Measurements from ENCODE around the gene DNAJB2.
"Not testable (repeated sequence)": the region's sequence is repeated elsewhere in the genome, so short reads cannot be mapped to it uniquely, and the experiment has no call there.

The DNAJB2 gene

DNA sequence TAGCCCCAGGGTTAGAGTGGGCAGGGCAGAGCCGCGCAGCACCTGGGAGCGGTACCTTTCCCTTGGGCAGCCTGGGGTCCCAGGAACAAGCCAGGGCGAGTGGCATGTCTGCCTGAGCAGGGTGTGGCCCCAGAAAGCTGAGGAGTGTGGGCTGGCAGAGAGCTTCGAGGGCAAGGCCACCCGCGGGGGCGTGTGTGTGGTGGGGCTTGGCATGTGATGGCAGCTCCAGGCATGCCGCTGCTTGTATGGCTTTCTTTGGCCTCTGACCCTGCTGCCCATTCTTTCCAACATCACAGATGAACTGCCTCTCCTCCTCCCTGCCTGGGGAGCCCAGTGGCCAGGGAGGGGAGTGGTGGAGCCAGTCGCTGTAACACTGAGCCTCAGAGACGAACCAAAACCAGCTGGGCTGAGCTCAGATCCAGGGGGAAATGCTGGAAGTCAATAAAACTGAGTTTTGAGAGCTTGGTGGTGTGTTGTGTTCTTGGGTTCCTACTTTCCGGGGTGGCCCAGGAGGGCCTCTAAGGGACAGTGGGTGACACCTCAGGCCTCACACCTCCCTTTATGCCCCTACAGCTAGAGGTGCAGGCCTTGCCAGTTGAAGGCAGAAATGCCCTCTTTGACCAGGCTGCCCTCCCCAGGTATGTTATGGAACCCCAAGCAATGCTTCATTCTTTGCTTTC lies 7.4 kb downstream of the DNAJB2 start:
- no peak for DNase-seq

DNA sequence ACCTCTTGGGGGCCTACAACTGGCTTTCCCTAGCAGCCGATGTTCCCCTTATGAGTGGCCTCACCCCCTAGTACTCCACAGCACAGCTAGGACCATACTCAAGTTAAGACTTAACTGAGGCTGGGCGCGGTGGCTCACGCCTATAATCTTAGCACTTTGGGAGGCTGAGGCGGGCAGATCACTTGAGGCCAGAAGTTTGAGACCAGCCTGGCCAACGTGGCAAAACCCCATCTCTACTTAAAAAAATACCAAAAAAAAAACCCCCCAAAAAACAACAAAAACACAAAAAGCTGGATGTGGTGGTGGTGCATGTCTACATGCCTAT lies 7.9 kb downstream of the DNAJB2 start:
- DNase-seq: not testable (repeated sequence)

DNA sequence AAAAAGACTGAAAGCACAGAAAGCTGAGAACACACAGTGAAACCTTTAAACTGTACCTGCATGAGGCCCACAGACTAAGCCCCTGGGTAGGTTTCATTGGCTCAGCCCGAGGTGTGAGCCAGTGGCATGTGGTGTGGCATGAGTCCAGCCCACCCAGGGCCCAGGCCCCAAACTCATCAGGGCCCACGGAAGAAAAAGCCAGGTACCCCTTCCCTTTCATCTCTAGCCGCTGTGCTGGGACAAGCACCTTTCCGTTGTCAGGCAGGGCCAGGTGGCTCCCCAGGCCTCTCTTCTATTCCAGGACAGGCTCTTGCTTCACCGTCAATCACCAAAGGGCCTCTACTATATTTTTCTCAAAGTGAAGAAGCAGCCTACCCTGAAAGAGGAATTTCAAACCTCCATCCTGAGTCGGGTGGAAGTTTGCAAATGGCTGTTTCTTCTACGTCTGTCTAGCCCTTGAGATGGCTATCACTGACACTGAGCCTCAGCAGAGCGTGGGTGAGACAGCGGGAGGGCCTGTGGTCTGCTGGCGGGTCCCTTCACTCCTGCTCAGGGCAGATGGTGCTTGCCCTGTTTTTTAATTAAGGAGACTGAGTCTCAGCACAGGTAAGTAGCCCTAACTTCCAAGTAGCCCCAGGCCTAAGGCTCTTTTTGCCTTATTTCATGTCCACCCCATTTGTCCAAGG lies 8.6 kb downstream of the DNAJB2 start:
- no peak for DNase-seq

- no peak for DNase-seq
Observed at GRCh38 chr2:219289195-219289536, 10.0 kb downstream of the DNAJB2 start.

DNA sequence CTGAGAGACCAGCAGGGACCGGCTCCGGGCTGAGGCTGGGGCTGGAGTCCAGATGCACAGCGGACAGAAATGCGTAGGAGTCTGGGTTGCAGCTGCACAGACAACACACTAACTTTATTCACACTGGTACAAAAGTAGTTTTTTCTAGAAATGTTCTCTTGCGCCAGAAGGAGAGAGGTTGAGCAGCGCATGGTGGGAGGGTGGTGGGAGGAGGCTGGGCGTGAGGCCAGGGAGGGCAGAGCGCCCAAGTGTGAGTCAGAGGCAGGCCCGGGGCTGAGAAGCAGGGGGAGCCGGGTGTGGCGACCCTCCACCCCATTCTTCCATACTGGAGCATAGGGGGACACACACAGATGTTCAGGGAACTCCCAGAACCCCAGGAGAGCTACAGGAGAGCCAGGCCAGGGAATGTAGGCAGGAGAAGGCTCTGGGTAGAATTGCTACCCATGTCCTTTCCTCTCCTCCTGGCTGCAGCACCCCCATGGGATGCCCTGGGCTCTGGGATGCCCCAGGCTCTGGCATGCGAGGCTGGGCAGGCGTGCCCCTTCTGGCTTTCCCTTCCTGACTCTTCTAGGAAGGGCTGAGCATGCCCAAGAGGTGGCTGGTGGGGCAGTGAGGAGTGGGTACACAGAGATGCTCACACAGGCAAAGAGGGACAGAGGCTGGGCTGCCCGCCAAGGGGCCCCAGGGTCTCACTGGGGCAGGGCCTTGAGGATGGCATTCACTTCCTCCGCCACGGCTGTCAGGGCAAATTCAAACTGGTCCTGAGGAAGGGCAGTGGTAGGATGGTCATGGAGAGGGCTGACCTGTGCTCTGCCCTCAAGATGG lies 10.6 kb downstream of the DNAJB2 start:
- DNase-seq: no peak

- no peak for DNase-seq
Observed at GRCh38 chr2:219290381-219291171, 11.4 kb downstream of the DNAJB2 start.

GRCh38 chr2:219291394-219291793 lies 12.2 kb downstream of the DNAJB2 start:
- no peak for DNase-seq

- no peak for DNase-seq
Observed at GRCh38 chr2:219291910-219292490, 12.8 kb downstream of the DNAJB2 start.

DNA sequence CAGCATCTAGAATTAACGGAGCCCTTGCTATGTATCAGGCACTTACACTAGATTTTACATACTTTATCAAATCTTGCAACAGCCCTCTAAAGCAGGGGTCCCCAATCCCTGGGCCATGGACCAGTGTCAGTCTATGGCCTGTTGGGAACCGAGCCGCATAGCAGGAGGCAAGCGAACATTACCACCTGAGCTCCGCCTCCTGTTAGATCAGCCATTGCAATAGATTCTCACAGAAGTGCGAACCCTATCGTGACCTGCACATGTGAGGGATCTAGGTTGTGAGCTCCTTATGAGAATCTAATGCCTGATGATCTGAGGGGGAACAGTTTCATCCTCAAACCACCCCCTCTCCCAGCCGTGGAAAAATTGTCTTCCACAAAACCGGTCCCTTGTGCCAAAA lies 13.4 kb downstream of the DNAJB2 start:
- no peak for DNase-seq

GRCh38 chr2:219293736-219294231 lies 14.6 kb downstream of the DNAJB2 start:
- no peak for DNase-seq

GRCh38 chr2:219294356-219295351 lies 15.5 kb downstream of the DNAJB2 start:
- DNase-seq: peak in 1 of 2 experiments; percentile 47

DNA sequence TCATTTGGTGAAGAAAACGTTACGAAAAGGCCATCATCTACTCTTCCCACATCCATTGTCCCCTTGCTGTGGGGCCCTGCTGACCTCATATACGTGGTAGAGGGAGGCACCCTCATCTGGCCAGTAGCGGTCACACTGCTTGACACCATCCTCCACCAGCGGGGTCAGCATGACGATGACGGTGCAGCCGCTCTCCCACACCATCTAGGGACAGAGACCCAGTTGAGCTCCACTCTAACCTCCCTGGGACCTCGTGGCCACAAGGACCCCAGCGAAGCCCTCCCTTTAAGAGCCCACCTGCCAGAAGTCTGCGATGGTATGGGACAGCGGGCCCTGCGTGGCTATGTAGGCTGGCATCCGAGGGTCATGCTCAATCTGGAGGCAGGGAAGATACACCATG lies 17.0 kb downstream of the DNAJB2 start:
- no peak for DNase-seq

- DNase-seq: no peak
Observed at GRCh38 chr2:219296631-219297391, 17.6 kb downstream of the DNAJB2 start.

DNA sequence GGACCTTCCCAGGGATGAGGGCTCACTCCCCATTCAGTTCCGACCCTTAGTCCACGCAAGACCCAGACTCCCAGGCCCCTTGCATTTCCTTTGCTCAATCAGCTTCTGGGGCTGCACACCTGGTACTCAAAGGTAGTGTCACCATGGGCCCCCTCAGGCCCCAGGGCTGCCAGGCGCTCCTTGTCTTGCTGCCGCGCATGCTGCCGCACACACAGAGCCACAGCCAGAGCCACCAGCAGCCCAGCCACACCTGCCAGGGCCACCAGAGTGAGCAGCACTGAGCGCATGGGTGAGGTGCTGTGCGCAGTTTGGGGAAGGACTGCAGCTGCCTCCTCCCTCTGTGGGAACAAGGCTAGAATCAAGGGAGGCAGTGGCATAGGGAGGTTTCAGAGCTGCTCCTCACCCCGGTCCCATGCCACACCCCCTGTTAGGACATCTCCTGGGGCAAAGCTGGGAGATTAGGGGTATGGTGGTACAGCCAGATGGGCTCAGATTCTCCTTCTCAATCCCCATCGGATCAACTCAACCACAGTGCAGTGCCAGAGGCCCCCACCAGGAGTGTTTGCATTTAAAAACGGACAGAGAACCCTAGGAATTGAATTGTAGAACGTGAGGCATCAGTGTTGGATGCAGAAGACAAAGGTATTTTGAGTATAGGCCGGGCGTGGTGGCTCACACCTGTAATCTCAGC lies 18.7 kb downstream of the DNAJB2 start:
- no peak for DNase-seq

DNA sequence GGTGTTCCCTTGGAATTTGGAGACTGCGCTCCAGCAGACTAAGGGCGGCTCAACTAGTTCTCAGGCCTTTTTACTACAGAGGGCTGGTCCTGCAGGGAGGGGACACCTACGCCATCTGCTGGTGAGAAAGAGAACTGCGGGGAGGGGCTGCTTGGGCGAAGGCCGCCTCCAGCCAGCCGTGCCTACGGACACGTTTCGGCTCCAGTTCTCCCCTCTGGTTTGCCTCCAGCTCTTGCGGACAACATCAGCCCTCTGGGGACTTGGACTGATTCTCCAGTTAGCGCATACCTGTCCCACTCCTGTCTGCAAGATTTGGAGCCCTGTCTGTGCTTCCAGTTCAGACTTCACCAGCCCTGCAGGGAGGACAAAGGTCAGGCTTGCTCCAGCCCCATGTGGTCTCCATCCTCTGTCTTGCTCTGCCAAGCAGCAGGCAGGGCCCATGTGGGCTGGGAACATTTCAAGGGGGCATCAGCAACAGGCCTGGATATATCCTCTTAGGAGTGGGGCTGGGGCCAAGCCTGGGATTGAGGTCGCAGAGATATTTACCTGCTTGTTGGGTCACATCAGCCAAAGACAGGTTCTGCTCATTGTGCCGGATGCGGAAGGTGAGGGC lies 19.7 kb downstream of the DNAJB2 start:
- DNase-seq: peak in 1 of 2 experiments; percentile 66

GRCh38 chr2:219299372-219299760 lies 20.2 kb downstream of the DNAJB2 start:
- DNase-seq: no peak

DNA sequence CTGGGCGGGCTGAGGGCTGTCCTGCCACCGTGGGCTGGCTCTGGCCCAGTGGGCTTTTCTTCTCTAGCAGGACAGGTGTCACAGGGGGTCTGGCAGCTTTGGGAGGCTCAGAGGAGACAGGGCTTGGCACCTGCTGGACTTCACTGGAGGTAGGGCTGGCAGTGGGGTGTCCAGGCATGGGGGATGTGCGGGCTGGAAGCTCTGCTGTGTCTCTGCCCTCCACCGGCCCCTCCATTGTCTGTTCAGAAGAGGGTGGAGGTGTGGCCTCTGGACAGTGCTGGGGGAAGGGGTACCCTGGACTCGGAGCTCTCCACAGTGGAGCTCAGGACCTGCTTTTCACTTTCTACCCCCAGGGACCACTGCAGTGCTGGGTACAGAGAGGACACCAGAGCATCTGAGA lies 20.9 kb downstream of the DNAJB2 start:
- DNase-seq: no peak

- DNase-seq: no peak
Observed at GRCh38 chr2:219302412-219302968, 23.3 kb downstream of the DNAJB2 start.

DNA sequence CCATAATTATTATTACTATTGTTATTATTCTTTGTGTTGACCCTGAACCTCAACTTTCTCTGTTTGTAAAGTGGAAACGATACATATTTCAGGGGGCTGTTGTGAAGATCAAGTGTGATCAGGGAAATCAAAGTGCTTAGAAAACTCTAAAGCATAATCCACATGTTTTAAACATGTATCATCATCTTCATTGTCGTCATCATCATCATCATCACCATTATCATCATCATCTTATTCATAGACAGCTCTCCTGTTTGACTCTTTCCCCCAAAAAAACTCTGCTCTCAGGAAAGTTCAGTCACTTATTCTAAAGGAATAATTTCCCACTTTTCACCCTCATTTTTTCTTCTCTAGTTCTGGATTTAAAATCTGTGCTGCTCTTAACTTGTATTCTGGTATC lies 25.1 kb downstream of the DNAJB2 start:
- DNase-seq: no peak
